ENCODE data around the gene DAD1.

DNA sequence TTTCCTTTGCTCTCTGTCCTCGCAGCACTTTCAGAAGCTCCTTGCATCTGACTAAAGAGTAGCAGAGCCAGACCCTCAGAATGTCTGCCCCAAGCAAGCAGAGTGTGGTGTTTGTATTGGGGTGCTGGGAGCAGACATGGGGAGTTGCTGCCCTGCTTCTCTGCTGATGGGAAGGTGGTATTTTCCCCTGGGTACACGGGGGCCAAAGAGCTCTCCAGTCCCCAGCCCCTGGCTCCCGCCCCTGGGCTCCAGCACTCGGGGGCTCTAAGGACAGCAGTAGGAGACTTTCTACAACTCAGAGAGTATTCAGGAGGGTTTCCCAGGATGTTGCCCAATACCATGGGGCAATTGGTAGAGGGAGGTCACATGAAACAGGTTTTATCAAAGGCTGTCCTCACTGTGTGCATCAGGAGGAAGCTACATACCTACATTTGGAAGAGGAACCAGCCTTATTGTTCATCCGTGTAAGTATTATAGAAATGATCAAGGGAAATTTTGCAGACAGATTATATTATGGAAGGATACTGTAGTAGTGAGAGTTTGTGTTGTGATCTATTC lies 50.3 kb downstream of the DAD1 start:
- TF ChIP-seq, protein P1, sequence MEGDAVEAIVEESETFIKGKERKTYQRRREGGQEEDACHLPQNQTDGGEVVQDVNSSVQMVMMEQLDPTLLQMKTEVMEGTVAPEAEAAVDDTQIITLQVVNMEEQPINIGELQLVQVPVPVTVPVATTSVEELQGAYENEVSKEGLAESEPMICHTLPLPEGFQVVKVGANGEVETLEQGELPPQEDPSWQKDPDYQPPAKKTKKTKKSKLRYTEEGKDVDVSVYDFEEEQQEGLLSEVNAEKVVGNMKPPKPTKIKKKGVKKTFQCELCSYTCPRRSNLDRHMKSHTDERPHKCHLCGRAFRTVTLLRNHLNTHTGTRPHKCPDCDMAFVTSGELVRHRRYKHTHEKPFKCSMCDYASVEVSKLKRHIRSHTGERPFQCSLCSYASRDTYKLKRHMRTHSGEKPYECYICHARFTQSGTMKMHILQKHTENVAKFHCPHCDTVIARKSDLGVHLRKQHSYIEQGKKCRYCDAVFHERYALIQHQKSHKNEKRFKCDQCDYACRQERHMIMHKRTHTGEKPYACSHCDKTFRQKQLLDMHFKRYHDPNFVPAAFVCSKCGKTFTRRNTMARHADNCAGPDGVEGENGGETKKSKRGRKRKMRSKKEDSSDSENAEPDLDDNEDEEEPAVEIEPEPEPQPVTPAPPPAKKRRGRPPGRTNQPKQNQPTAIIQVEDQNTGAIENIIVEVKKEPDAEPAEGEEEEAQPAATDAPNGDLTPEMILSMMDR (IDR thresholded peaks at IDR 0.05) = no peak
- TF ChIP-seq POLR2A (IDR thresholded peaks at IDR 0.05) = no peak

Data from gastroesophageal sphincter (tissue), 3 donors.